Measurements from ENCODE around the gene YPEL1.

- TF ChIP-seq CTCF (IDR thresholded peaks at IDR 0.05) (no peak), POLR2A (IDR thresholded peaks at IDR 0.05) (no peak)
These were observed 27.4 kb upstream of the YPEL1 start for GRCh38 chr22:21762712-21763581.

All from heart left ventricle (tissue), 13 donors.